T-cell (primary cell): ENCODE measurements around the gene SIKE1. TPM values are rescaled to one million over a fixed set of nuclear protein-coding genes. Genes with fewer than 3 reads are reported as not detected.

Experiments
- ATAC-seq, 4 experiments: fragments of 200-7000 bp in 3 of 4; fragments of 150-1000 bp in 1 of 4; cut with Tn5 transposase; replicated peaks in 1 of 4; 1 replicate in 3 of 4; 2 replicates in 1 of 4; pipeline ENCODE4 v1.10.0; 2021; ENCODE audit warnings: moderate library complexity in 3 of 4, mild to moderate bottlenecking in 2 of 4, moderate number of reproducible peaks in 1 of 4
- CTCF ChIA-PET, 2 donors: fragments of 300-600 bp; sonication (Branson Sonifier 250); formaldehyde crosslinking; loops; one replicate each; lab custom pipeline; 2022; ENCODE audit warnings: antibody characterized with exemption in 2 of 2; lab: Charles Lee
- POLR2A ChIA-PET, 2 donors: fragments of 300-600 bp; sonication (Branson Sonifier 250); formaldehyde crosslinking; loops; one replicate each; lab custom pipeline; 2022; ENCODE audit warnings: antibody characterized with exemption in 2 of 2; lab: Charles Lee
- DNase-seq, 35 experiments: peaks; one replicate each; pipeline versions ENCODE4 v3.0.0 to v3.0.0-alpha.2; 2013 to 2023
- H3K27ac ChIP-seq: one replicate; pipeline ENCODE4 v1.5.1; 2013; ENCODE audit warnings: low read length
- H3K27me3 ChIP-seq, 2 experiments: replicated peaks in 1 of 2; 1 replicate in 1 of 2; 2 replicates in 1 of 2; pipeline versions ENCODE4 v1.6.1 to v1.7.0; 2013; ENCODE audit warnings: low read length in 1 of 2, mixed read lengths in 1 of 2; ENCODE audit not compliant: control insufficient read depth in 2 of 2, insufficient read depth in 2 of 2; ENCODE audit errors: extremely low read depth in 1 of 2
- H3K36me3 ChIP-seq, 2 donors: 1 replicate in 1 of 2; 2 replicates in 1 of 2; pipeline versions ENCODE4 v1.6.1 to v1.7.0; 2013; ENCODE audit warnings: low read length in 1 of 2; ENCODE audit not compliant: control insufficient read depth in 2 of 2, insufficient read depth in 1 of 2; ENCODE audit errors: extremely low read depth in 1 of 2
- H3K4me1 ChIP-seq, 2 experiments: 1 replicate in 1 of 2; 2 replicates in 1 of 2; pipeline versions ENCODE4 v1.6.1 to v1.7.0; 2013; ENCODE audit warnings: low read length in 2 of 2, mixed read lengths in 1 of 2; ENCODE audit not compliant: insufficient read depth in 2 of 2, control insufficient read depth in 1 of 2; ENCODE audit errors: extremely low read depth in 1 of 2
- H3K4me3 ChIP-seq, 2 donors: 1 replicate in 1 of 2; 2 replicates in 1 of 2; pipeline versions ENCODE4 v1.5.1 to v1.7.0; 2013; ENCODE audit warnings: mild to moderate bottlenecking in 2 of 2, low read length in 1 of 2, moderate library complexity in 1 of 2; ENCODE audit not compliant: control insufficient read depth in 1 of 2; ENCODE audit errors: extremely low read depth in 1 of 2
- H3K9me3 ChIP-seq: 2 replicates; pipeline ENCODE4 v1.7.0; 2013
- H3K27ac Mint-ChIP-seq, 2 donors: one replicate each; pipeline ENCODE4 v1.8.0; 2020 to 2021; ENCODE audit warnings: mild to moderate bottlenecking in 2 of 2, mixed read lengths in 2 of 2
- H3K27me3 Mint-ChIP-seq, 2 donors: one replicate each; pipeline ENCODE4 v1.8.0; 2021 to 2022; ENCODE audit warnings: mixed read lengths in 2 of 2
- H3K36me3 Mint-ChIP-seq: one replicate; pipeline ENCODE4 v1.8.0; 2021; ENCODE audit warnings: mixed read lengths
- H3K4me1 Mint-ChIP-seq, 3 donors: one replicate each; pipeline ENCODE4 v1.8.0; 2020 to 2022; ENCODE audit warnings: mixed read lengths in 3 of 3, mild to moderate bottlenecking in 1 of 3
- H3K4me3 Mint-ChIP-seq, 3 donors: one replicate each; pipeline ENCODE4 v1.8.0; 2020 to 2022; ENCODE audit warnings: mild to moderate bottlenecking in 3 of 3, mixed read lengths in 3 of 3, moderate library complexity in 3 of 3
- H3K9me3 Mint-ChIP-seq, 3 donors: one replicate each; pipeline ENCODE4 v1.8.0; 2020 to 2022; ENCODE audit warnings: mixed read lengths in 3 of 3
- WGBS: methylation state at CpG from one replicate; pipeline ENCODE4 v1.1.5; 2013; ENCODE audit warnings: missing lambda C conversion rate; ENCODE audit not compliant: insufficient coverage; 5-methylcytosine and 5-hydroxymethylcytosine counted together
- total RNA-seq, 35 experiments: library from RNA in 6 of 35; stranded (reverse) in 6 of 35; fragments of 120-200 nt in 1 of 35; gene quantifications; one replicate each; pipeline versions ENCODE4 v1.2.1 to v1.2.4 and lab custom pipeline; 2013 to 2026

SIKE1 gene
- total RNA-seq, 5 donors from 2014 or later (not counting 1 experiment from before 2014, with no cell fraction given), result 46.4 to 51.2 (median 49.0) TPM

DNA sequence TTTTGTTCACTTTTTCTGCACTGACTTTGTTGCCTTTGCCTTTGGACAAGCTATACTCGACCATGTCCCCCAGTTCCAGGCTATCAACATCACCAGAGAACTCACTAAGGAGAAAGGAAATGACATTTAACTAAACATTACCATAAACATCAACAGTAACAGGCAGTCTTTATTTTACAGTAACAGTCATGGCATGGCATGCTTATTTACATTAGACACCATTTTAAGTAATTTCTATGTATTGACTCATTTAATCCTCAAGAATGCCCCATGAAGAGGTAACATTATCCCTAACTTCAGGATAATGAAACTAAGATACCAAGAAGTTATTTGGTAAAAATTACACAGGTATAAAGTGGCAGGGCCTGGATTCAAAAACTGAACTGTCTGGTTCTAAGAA lies 55.3 kb downstream of the SIKE1 start:
- no peak overlapping the region for H3K4me3 Mint-ChIP-seq
- Histone ChIP-seq H3K36me3 (peaks cover 21 to 95% of the 10 kb centered on the region in 2 donors), H3K27me3 (no peaks in the 10 kb centered on the region), H3K9me3 (no peaks in the 10 kb centered on the region), H3K27ac (no peak overlapping the region), H3K4me3 (no peak overlapping the region), H3K4me1 (no peaks in the 10 kb centered on the region)
- no CpG with 5 or more reads among the region's 1 CpG for WGBS
- peak overlapping the region in 1 of 2 donors; percentile 4 for H3K27ac Mint-ChIP-seq
- no peaks in the 10 kb centered on the region for H3K27me3 Mint-ChIP-seq
- no peaks in the 10 kb centered on the region for H3K9me3 Mint-ChIP-seq
- H3K4me1 Mint-ChIP-seq, result peaks cover 0 to 10% (median 3%) of the 10 kb centered on the region in 3 donors
- no peak for DNase-seq
- no peak for ATAC-seq
- ChIA-PET CTCF (no interaction called here), POLR2A (no interaction called here)
- H3K36me3 Mint-ChIP-seq, result peaks cover 69% of the 10 kb centered on the region

DNA sequence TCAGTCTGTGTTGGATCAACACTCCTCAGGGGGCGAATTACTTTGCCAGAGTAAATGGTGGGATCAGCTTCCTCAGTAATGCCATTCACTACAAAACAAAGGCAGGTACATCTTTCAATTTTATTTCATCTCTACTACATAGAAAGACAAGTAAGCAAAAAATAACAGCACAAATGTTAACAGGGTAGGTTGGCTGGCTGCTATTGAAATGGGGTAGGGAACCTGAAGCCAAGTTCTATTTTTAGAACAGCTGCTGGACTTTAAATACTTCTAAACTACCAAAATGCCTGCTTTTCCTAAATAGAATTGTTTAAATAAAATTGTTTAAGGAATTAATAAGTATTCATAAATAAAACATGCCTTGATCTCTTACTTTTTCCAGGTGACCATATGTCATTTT lies 56.6 kb downstream of the SIKE1 start:
- H3K27me3 ChIP-seq, result no peaks in the 10 kb centered on the region
- DNase-seq (no peak), ATAC-seq (no peak)
- CTCF ChIA-PET, result no interaction called here
- POLR2A ChIA-PET, result interaction anchor here in 1 of 2 donors (1.0 kb wide), 1 partner anchor 15 kb away, joined by 3 read pairs; no protein-coding TSS in a partner anchor
- no peaks in the 10 kb centered on the region for H3K9me3 ChIP-seq
- H3K4me3 ChIP-seq, result no peak overlapping the region
- H3K36me3 Mint-ChIP-seq, result peaks cover 71% of the 10 kb centered on the region
- H3K27ac Mint-ChIP-seq, result no peak overlapping the region
- peaks cover 26 to 95% of the 10 kb centered on the region in 2 donors for H3K36me3 ChIP-seq
- WGBS, result no CpG with 5 or more reads among the region's 1 CpG
- H3K4me1 Mint-ChIP-seq, result peaks cover 0 to 4% (median 2%) of the 10 kb centered on the region in 3 donors
- no peak overlapping the region for H3K27ac ChIP-seq
- no peaks in the 10 kb centered on the region for H3K4me1 ChIP-seq
- H3K4me3 Mint-ChIP-seq, result no peak overlapping the region
- H3K9me3 Mint-ChIP-seq, result no peaks in the 10 kb centered on the region
- no peaks in the 10 kb centered on the region for H3K27me3 Mint-ChIP-seq

DNA sequence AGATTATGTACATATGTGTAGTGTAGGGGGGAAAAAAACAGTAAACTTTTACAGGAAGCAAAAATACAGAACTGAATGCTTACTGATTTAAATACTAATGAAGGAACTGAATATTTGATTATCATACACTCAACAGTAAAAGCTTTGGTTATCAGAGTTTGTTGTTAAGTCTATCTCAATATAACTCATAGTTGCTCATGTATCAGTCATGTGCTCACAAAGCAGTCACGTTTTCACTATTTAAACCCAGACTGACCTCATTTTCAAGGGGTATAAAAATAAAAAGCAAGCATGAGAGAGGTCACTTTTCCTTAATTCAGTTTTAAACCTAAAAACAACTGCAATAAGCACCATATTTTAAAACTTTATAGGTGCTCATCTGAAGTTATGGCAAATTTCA lies 57.0 kb downstream of the SIKE1 start:
- DNase-seq (no peak), ATAC-seq (no peak)
- Mint-ChIP-seq H3K9me3 (no peaks in the 10 kb centered on the region), H3K4me3 (no peak overlapping the region), H3K27me3 (no peaks in the 10 kb centered on the region), H3K27ac (no peak overlapping the region), H3K4me1 (peaks cover 0 to 4% (median 2%) of the 10 kb centered on the region in 3 donors), H3K36me3 (peaks cover 73% of the 10 kb centered on the region)
- no CpG with 5 or more reads among the region's 1 CpG for whole genome bisulfite sequencing
- H3K4me3 ChIP-seq, result no peak overlapping the region
- no peaks in the 10 kb centered on the region for H3K9me3 ChIP-seq
- POLR2A ChIA-PET, result interaction anchor here in 1 of 2 donors (0.6 kb wide), 1 partner anchor 140 kb away, joined by 14 read pairs; no protein-coding TSS in a partner anchor
- no peak overlapping the region for H3K27ac ChIP-seq
- H3K36me3 ChIP-seq, result peaks cover 26 to 96% of the 10 kb centered on the region in 2 donors
- no peaks in the 10 kb centered on the region for H3K4me1 ChIP-seq
- H3K27me3 ChIP-seq, result no peaks in the 10 kb centered on the region
- CTCF ChIA-PET, result no interaction called here

DNA sequence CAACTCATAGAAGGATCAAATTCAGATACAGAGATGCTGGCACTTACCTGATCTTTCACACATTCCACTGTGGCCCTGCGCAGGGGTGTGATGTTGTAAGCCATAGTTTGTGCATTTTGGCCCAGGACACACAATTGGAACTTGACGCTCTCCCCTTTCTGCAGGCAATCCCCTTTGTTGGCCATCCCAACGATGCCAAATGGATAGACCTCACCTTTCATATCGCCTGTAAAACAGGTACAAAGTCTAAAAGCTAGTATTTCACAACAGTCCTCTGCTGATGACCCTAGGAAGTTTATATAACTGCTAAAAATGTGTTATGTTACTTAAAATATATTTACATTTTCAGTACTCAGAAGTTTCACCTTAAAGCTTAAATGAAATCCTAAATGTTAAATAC lies 60.0 kb downstream of the SIKE1 start:
- ChIA-PET POLR2A (interaction anchor here (0.6 to 1.3 kb wide), 5 partner anchors 8 to 1640 kb away, joined by 3 to 5 read pairs (median 3); no protein-coding TSS in a partner anchor), CTCF (interaction anchor here in 1 of 2 donors (1.0 to 2.1 kb wide), 3 partner anchors 31 to 139 kb away, joined by 3 to 8 read pairs (median 4); partner anchors contain the start of gene BCAS2)
- H3K4me1 ChIP-seq, result peaks cover 11 to 12% of the 10 kb centered on the region in 2 experiments
- Mint-ChIP-seq H3K36me3 (peaks cover 65% of the 10 kb centered on the region), H3K27me3 (no peaks in the 10 kb centered on the region), H3K9me3 (no peaks in the 10 kb centered on the region), H3K4me1 (peaks cover 18 to 22% (median 19%) of the 10 kb centered on the region in 3 donors), H3K27ac (no peak overlapping the region), H3K4me3 (no peak overlapping the region)
- ATAC-seq (no peak), DNase-seq (no peak)
- no peaks in the 10 kb centered on the region for H3K27me3 ChIP-seq
- H3K4me3 ChIP-seq, result no peak overlapping the region
- H3K9me3 ChIP-seq, result no peaks in the 10 kb centered on the region
- WGBS, result no CpG with 5 or more reads among the region's 4 CpGs
- peaks cover 25 to 78% of the 10 kb centered on the region in 2 donors for H3K36me3 ChIP-seq
- no peak overlapping the region for H3K27ac ChIP-seq

Other genes with a start within 250 kb of the SIKE1 start
- 10 to 100 TPM; 29.6 to 77.7 (median 32.4) TPM for gene BCAS2, start 199.1 kb downstream of the SIKE1 start, total RNA-seq
- 1 to 10 TPM in 1 of 5 donors, under 1 TPM in 4; 0.61 to 1.5 (median 0.79) TPM for gene DENND2C, start 110.6 kb downstream of the SIKE1 start, total RNA-seq
- under 1 TPM in 1 of 5 donors, not detected in 4; 0.33 TPM for gene AMPD1, start 85.1 kb downstream of the SIKE1 start, total RNA-seq
- gene NRAS, start 63.9 kb downstream of the SIKE1 start, total RNA-seq, result 10 to 100 TPM; 19.9 to 29.7 (median 22.1) TPM
- 100 to 1,000 TPM; 384 to 623 (median 411) TPM for gene CSDE1, start 22.7 kb downstream of the SIKE1 start, total RNA-seq
- not detected for gene SYCP1, start 74.2 kb upstream of the SIKE1 start, total RNA-seq
- not detected for gene TSHB, start 249.1 kb upstream of the SIKE1 start, total RNA-seq